Liver (tissue), 9 donors: Measurements from ENCODE around the gene CDK16. TPM values are rescaled to one million over a fixed set of nuclear protein-coding genes. Genes with fewer than 3 reads are reported as not detected.

Experiments used
- DNase-seq: peaks from one replicate; pipeline ENCODE4 v3.0.0-alpha.2; 2017; ENCODE audit warnings: low spot score
- H3K27ac ChIP-seq, 2 donors: one replicate each; pipeline ENCODE4 v1.7.0; 2013; ENCODE audit warnings: inconsistent platforms in 2 of 2, low read length in 2 of 2, control low read depth in 1 of 2, low read depth in 1 of 2, mild to moderate bottlenecking in 1 of 2
- H3K27me3 ChIP-seq, 4 donors: one replicate each; pipeline versions ENCODE4 v1.6.1 to v1.7.0; 2013; ENCODE audit warnings: low read length in 3 of 4, inconsistent platforms in 1 of 4, mild to moderate bottlenecking in 1 of 4, moderate library complexity in 1 of 4; ENCODE audit not compliant: control insufficient read depth in 4 of 4, insufficient read depth in 4 of 4
- H3K36me3 ChIP-seq, 4 donors: one replicate each; pipeline versions ENCODE4 v1.6.1 to v1.7.0; 2013; ENCODE audit warnings: low read length in 3 of 4, mild to moderate bottlenecking in 3 of 4, low read depth in 1 of 4, moderate library complexity in 1 of 4; ENCODE audit not compliant: control insufficient read depth in 4 of 4, insufficient read depth in 3 of 4
- H3K4me1 ChIP-seq, 4 donors: one replicate each; pipeline versions ENCODE4 v1.6.1 to v1.7.0; 2013; ENCODE audit warnings: low read length in 3 of 4, mild to moderate bottlenecking in 3 of 4, moderate library complexity in 1 of 4; ENCODE audit not compliant: control insufficient read depth in 4 of 4, insufficient read depth in 4 of 4
- H3K4me3 ChIP-seq, 3 donors: one replicate each; pipeline versions ENCODE4 v1.6.1 to v1.7.0; 2013; ENCODE audit warnings: low read length in 3 of 3, control low read depth in 1 of 3, low read depth in 1 of 3, mild to moderate bottlenecking in 1 of 3
- H3K9ac ChIP-seq, 2 donors: one replicate each; pipeline ENCODE4 v1.7.0; 2013; ENCODE audit warnings: low read length in 2 of 2, mild to moderate bottlenecking in 2 of 2, moderate library complexity in 2 of 2, control low read depth in 1 of 2, low read depth in 1 of 2
- H3K9me3 ChIP-seq, 4 donors: one replicate each; pipeline versions ENCODE4 v1.6.1 to v1.7.0; 2013; ENCODE audit warnings: low read length in 3 of 4; ENCODE audit not compliant: control insufficient read depth in 4 of 4
- EGR1 ChIP-seq, 2 donors: IDR thresholded peaks; 2 replicates each; pipeline ENCODE4 v1.6.1; 2016 to 2018; ENCODE audit warnings: antibody characterized with exemption in 2 of 2, low read depth in 2 of 2
- FOXA1 ChIP-seq: IDR thresholded peaks from 2 replicates; pipeline ENCODE4 v1.6.1; 2016; ENCODE audit warnings: antibody characterized with exemption
- GABPA ChIP-seq, 2 donors: IDR thresholded peaks in 1 of 2; conservative IDR thresholded peaks in 1 of 2; 2 replicates each; pipeline ENCODE4 v1.6.1; 2016; ENCODE audit warnings: antibody characterized with exemption in 2 of 2, mild to moderate bottlenecking in 1 of 2, moderate library complexity in 1 of 2
- HNF4A ChIP-seq, 2 donors: conservative IDR thresholded peaks; 2 replicates each; pipeline ENCODE4 v1.6.1; 2016; ENCODE audit warnings: antibody characterized with exemption in 2 of 2, mild to moderate bottlenecking in 2 of 2
- HNF4G ChIP-seq: IDR thresholded peaks from 2 replicates; pipeline ENCODE4 v1.6.1; 2016; ENCODE audit warnings: antibody characterized with exemption
- JUND ChIP-seq, 2 donors: IDR thresholded peaks; 2 replicates each; pipeline ENCODE4 v1.6.1; 2016; ENCODE audit warnings: antibody characterized with exemption in 2 of 2
- NR2F2 ChIP-seq: IDR thresholded peaks from 2 replicates; pipeline ENCODE4 v1.6.1; 2016; ENCODE audit warnings: antibody characterized with exemption
- RAD21 ChIP-seq, 2 donors: IDR thresholded peaks; 2 replicates each; pipeline ENCODE4 v1.6.1; 2016; ENCODE audit warnings: antibody characterized with exemption in 2 of 2, mild to moderate bottlenecking in 2 of 2
- RXRA ChIP-seq, 2 donors: IDR thresholded peaks; 2 replicates each; pipeline ENCODE4 v1.6.1; 2017 to 2018; ENCODE audit warnings: antibody characterized with exemption in 2 of 2, mild to moderate bottlenecking in 1 of 2
- TAF1 ChIP-seq: conservative IDR thresholded peaks from 2 replicates; pipeline ENCODE4 v1.6.1; 2016; ENCODE audit warnings: antibody characterized with exemption, mild to moderate bottlenecking
- YY1 ChIP-seq: IDR thresholded peaks from 2 replicates; pipeline ENCODE4 v1.6.1; 2016; ENCODE audit warnings: antibody characterized with exemption, mild to moderate bottlenecking
- WGBS: extraction: QIAGEN DNeasy Blood & Tissue Kit; methylation state at CpG from one replicate; pipeline ENCODE4 v1.1.7; 2013; 5-methylcytosine and 5-hydroxymethylcytosine counted together
- polyA plus RNA-seq, 2 donors: library from polyadenylated mRNA; stranded (reverse) in 1 of 2; unstranded in 1 of 2; fragments of 200-250 nt in 1 of 2; fragments of >200 nt in 1 of 2; fragmentation: Nextera tagmentation in 1 of 2; extraction: Ambion mirVana in 1 of 2; gene quantifications; one replicate each; pipeline versions ENCODE4 v1.2.1 to v1.2.3, GENCODE V29; 2013 to 2015
- total RNA-seq, 2 donors: library from RNA; depleted of rRNA; stranded (reverse); fragments of >200 nt; gene quantifications; one replicate each; pipeline ENCODE4 v1.2.3, GENCODE V29; 2014
- TF ChIP-seq, protein P1 (sequence below): IDR thresholded peaks from 2 replicates; pipeline ENCODE4 v1.6.1; 2016; ENCODE audit warnings: antibody characterized with exemption, mild to moderate bottlenecking
- TF ChIP-seq, protein P2 (sequence below): IDR thresholded peaks from 2 replicates; pipeline ENCODE4 v1.6.1; 2016; ENCODE audit warnings: antibody characterized with exemption
- TF ChIP-seq, protein P3 (sequence below): fragments of 150-350 bp; IDR thresholded peaks from 2 replicates; pipeline ENCODE4 v1.5.1; 2017; ENCODE audit warnings: improper control_type of control experiment, low read depth, low read length; ENCODE audit not compliant: missing input control
- donor health status: healthy.
- donor health status: healthy.
- donor health status: healthy.
- donor health status: healthy.
- donor health status: healthy.

Gene CDK16
- total and polyA plus RNA-seq, 4 donors, result 10.8 to 31.1 (median 19.9) TPM

DNA sequence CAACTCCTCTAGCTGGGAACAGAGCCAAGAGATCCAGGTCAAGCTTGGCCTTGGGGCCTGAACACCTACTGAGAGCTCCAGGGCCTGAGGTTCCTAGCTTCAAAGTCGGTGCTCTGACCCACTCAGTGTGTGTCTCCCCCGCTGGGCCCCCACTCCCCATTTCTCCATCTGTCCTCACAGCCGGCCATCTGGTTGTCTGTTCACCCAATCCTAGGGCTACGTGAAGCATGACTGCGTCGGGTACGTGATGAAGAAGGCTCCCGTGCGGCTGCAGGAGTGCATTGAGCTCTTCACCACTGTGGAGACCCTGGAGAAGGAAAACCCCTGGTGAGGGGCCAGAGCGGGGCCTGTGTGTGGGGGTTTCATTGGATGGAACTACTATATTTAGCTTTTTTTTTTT is 26.7 kb downstream of the CDK16 start:
- no peak overlapping the region for H3K9ac ChIP-seq
- peaks cover 0 to 4% (median 0%) of the 10 kb centered on the region in 4 donors for H3K9me3 ChIP-seq
- TF ChIP-seq, protein P1, sequence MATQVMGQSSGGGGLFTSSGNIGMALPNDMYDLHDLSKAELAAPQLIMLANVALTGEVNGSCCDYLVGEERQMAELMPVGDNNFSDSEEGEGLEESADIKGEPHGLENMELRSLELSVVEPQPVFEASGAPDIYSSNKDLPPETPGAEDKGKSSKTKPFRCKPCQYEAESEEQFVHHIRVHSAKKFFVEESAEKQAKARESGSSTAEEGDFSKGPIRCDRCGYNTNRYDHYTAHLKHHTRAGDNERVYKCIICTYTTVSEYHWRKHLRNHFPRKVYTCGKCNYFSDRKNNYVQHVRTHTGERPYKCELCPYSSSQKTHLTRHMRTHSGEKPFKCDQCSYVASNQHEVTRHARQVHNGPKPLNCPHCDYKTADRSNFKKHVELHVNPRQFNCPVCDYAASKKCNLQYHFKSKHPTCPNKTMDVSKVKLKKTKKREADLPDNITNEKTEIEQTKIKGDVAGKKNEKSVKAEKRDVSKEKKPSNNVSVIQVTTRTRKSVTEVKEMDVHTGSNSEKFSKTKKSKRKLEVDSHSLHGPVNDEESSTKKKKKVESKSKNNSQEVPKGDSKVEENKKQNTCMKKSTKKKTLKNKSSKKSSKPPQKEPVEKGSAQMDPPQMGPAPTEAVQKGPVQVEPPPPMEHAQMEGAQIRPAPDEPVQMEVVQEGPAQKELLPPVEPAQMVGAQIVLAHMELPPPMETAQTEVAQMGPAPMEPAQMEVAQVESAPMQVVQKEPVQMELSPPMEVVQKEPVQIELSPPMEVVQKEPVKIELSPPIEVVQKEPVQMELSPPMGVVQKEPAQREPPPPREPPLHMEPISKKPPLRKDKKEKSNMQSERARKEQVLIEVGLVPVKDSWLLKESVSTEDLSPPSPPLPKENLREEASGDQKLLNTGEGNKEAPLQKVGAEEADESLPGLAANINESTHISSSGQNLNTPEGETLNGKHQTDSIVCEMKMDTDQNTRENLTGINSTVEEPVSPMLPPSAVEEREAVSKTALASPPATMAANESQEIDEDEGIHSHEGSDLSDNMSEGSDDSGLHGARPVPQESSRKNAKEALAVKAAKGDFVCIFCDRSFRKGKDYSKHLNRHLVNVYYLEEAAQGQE, result no peak
- TF ChIP-seq, protein P2, sequence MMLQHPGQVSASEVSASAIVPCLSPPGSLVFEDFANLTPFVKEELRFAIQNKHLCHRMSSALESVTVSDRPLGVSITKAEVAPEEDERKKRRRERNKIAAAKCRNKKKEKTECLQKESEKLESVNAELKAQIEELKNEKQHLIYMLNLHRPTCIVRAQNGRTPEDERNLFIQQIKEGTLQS, result no peak
- TF ChIP-seq, protein P3, sequence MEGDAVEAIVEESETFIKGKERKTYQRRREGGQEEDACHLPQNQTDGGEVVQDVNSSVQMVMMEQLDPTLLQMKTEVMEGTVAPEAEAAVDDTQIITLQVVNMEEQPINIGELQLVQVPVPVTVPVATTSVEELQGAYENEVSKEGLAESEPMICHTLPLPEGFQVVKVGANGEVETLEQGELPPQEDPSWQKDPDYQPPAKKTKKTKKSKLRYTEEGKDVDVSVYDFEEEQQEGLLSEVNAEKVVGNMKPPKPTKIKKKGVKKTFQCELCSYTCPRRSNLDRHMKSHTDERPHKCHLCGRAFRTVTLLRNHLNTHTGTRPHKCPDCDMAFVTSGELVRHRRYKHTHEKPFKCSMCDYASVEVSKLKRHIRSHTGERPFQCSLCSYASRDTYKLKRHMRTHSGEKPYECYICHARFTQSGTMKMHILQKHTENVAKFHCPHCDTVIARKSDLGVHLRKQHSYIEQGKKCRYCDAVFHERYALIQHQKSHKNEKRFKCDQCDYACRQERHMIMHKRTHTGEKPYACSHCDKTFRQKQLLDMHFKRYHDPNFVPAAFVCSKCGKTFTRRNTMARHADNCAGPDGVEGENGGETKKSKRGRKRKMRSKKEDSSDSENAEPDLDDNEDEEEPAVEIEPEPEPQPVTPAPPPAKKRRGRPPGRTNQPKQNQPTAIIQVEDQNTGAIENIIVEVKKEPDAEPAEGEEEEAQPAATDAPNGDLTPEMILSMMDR, result no peak
- TF ChIP-seq NR2F2 (no peak), JUND (IDR thresholded peaks at IDR 0.05) (no peak), FOXA1 (no peak), HNF4G (no peak), EGR1 (IDR thresholded peaks at IDR 0.05; ENCODE audit: low read depth in 2 of 2) (no peak), RXRA (IDR thresholded peaks at IDR 0.05) (no peak), YY1 (no peak), TAF1 (no peak), RAD21 (IDR thresholded peaks at IDR 0.05) (no peak), HNF4A (conservative IDR thresholded peaks at IDR 0.05) (no peak), GABPA (IDR thresholded peaks at IDR 0.05 in 1 of 2, conservative IDR thresholded peaks at IDR 0.05 in 1 of 2) (no peak)
- DNase-seq, result no peak
- 96% methylated on average over 10 of the region's 10 CpGs for WGBS
- H3K36me3 ChIP-seq, result peaks cover 0 to 34% (median 12%) of the 10 kb centered on the region in 4 donors
- H3K27ac ChIP-seq, result no peak overlapping the region
- H3K27me3 ChIP-seq, result peaks cover 0 to 2% (median 0%) of the 10 kb centered on the region in 4 donors
- H3K4me3 ChIP-seq, result no peak overlapping the region
- no peaks in the 10 kb centered on the region for H3K4me1 ChIP-seq

DNA sequence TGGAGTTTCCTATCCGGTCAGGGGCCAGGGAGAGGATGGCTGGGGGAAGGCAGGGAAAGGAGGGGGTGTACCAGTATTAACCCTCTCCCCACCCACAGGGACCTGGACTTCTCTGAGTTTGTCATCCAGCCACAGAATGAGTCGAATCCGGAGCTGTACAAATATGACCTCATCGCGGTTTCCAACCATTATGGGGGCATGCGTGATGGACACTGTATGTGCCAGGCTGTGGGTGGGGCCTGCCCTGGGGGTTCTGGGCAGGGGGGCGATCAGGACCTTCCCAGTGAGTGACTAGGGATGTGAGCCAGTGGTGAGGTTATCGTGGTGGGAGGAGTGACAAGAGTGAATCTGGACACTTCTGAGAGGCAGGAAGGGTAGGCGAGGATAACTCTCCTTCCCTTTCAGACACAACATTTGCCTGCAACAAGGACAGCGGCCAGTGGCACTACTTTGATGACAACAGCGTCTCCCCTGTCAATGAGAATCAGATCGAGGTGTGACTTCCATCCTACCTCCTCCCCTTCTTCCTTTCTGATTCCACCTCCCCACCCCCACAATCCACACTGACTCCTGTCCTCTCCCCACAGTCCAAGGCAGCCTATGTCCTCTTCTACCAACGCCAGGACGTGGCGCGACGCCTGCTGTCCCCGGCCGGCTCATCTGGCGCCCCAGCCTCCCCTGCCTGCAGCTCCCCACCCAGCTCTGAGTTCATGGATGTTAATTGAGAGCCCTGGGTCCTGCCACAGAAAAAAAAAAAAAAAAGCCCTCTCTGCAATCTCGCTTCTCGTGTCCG is 28.9 kb downstream of the CDK16 start:
- no peak for DNase-seq
- Histone ChIP-seq H3K9ac (no peak overlapping the region), H3K4me3 (no peak overlapping the region), H3K4me1 (no peaks in the 10 kb centered on the region), H3K9me3 (no peaks in the 10 kb centered on the region), H3K27me3 (no peaks in the 10 kb centered on the region), H3K36me3 (peaks cover 0 to 18% (median 8%) of the 10 kb centered on the region in 4 donors), H3K27ac (no peak overlapping the region)
- no peak for TF ChIP-seq RXRA (IDR thresholded peaks at IDR 0.05)
- WGBS, result 92% methylated on average over 23 of the region's 23 CpGs
